Activated CD8-positive, alpha-beta memory T cell treated with anti-CD3 and anti-CD28 coated beads for 24 hours (primary cell): ENCODE measurements around the gene ZFYVE28.
"Not testable (repeated sequence)": the region's sequence is repeated elsewhere in the genome, so short reads cannot be mapped to it uniquely, and the experiment has no call there.

Experiments used
- DNase-seq: peaks from one replicate; pipeline ENCODE4 v3.0.0-alpha.2; 2020

The ZFYVE28 gene

DNA sequence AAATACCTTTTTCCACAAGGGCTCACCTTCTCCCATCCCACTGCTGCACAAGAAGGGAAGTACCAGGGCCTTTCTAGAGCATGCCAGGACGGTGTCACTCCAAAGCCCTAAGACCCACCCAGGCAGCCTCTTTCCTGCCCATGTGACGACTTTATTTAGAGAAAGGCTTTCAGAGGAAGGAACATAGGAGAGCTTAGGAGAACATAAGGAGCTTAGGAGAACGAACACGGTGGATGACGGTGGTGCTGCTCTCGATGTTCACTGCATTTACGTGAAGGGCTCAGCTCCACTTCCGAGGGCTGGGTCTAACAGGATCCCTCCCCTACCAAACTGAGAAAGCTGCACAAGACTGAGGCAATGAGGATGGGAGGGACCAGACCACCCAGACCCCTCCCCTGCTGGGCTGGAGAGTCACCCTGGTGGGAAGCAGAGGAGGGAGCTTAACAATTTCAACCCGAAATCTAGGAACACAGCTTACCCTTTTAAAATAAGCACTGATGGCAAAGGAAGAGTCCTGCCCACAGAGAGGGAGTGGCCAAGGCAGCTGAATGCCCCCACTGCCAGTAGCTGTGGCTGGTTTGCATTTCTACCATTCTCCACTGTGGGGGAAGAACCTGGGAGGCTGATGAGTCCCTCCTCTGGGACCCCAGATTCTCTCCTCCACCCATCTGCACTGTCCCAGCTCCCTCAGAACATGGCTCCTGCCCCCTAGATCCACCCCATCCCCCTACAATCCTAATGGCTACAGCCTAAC is 29.8 kb downstream of the ZFYVE28 start:
- DNase-seq = no peak

DNA sequence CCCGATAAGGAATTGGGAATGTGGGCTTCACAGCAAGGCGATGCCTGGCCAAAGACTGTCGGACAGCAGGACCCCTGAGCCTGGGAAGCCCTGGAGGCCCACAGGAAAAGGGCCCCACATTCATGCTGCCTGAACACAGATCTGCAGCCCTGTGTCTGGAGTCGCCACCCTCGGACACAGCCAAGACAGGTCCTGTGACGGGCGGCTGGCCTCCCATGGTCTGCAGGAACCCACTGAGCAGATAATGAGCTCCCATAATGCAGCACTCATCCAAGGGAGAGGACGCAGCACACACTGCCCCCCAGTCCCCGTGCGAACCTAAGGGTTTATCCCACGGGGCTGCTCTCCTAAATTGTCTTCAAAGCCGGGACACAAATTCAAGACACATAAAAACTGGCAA is 30.6 kb downstream of the ZFYVE28 start:
- no peak for DNase-seq

DNA sequence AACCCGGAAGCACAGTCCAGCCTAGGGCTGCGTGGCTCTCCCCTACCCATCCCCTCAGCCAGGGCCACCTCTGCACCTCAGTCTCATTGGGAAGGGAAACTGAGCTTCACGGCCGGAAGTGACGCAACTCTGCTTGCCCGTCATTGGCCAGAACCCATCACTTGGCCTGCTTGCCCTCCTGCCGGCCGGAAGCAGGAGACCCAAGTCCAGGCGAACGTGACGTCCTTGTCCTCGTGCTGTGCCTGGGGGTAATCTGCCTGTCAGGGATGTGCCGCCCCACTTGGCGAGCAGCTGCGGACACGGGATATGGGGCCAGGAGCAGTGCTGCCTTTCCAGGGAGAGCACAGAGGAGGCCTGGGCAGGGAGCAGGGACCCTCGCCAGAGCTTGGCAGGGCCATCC is 31.2 kb downstream of the ZFYVE28 start:
- DNase-seq = no peak

DNA sequence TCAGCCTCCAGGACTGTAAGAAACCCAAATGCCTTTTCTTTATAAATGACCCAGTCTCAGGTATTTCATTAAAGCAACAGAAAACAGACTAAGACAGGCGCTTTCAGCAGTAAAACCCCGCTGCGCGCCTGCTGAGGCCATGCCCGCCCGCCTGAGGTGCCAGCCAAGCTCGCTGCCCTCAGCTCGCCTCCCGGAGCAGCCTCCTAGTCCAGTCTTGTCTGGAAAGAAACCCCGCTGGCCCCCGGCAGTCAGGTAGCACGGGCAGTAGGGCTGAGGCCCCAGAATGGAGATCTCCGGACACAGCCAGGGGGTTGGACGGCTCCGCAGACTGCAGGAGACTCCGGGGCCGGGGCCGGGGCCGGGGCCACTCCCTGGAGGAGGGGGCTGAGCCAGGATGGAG is 31.7 kb downstream of the ZFYVE28 start:
- DNase-seq = no peak

DNA sequence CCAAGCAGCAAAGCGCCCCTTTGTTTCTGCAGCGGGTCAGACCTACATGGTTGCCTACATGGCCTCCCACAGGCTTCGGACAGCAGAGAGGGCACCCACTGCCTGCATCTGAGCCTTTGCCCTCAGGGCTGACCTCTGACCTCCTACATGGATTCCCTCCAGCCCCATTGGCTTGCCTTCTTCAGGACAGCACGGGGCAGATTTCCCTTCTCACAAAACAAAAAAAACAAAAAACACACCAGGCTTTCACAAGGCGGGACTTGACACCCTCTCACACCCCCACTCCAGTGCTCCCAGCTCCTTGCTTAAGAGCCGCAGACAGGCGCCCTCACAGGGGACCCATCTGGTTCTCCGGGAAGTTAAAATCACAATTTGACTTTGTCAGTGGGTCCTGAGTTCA is 32.9 kb downstream of the ZFYVE28 start:
- DNase-seq = no peak

DNA sequence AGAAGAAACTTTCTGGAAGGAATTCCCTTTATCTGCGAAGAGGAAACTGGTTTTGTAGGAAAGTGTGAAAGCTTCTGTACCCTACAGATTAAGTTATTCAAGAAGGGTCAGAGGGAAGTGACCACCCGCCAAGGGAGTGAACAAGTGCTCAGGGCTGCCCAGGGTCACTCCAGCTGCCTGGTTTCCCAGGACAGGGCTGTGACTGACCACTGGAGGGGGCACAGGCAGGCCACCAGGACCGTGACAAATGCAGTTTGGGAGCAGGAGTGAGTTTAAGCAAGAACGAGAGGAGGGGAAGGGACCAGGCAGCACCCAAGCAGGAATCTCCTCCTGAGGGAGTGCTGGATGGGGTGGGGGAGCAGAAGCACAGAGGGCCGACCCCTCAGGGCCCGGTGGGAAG is 34.2 kb downstream of the ZFYVE28 start:
- DNase-seq = no peak

DNA sequence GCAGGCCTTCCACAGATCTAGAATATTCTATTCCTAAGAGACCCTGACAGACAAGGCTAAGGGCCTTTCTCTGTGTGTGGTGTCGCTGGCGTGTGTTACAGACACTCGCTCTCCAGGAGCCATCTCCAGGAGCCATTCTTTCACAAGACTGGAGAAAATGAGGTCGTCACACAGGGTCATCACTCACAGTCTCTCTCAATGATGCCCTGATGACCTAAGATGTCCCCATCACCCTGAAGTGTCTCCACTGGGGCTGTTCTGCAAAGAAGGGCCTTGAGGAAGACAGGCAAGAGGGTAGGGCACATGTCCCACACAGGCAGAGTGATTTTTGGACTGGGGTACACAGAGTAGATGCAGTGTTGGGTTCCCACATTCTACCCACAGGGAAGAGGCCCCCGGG is 34.7 kb downstream of the ZFYVE28 start:
- no peak for DNase-seq

DNA sequence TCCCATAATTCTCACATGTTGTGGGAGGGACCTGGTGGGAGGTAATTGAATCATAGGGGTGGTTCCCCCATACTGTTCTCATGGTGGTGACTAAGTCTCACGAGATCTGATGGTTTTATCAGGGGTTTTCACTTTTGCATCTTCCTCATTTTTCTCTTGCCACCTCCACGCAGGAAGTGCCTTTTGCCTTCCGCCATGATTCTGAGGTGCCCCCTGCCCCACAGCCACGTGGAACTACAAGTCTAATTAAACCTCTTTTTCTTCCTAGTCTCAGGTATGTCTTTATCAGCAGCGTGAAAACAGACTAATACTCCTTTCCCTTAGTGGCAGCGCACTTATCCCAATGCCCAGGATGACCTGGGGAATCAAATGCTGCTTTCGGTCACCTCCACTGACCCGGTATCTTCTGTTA is 35.2 kb downstream of the ZFYVE28 start:
- not testable (repeated sequence) for DNase-seq

DNA sequence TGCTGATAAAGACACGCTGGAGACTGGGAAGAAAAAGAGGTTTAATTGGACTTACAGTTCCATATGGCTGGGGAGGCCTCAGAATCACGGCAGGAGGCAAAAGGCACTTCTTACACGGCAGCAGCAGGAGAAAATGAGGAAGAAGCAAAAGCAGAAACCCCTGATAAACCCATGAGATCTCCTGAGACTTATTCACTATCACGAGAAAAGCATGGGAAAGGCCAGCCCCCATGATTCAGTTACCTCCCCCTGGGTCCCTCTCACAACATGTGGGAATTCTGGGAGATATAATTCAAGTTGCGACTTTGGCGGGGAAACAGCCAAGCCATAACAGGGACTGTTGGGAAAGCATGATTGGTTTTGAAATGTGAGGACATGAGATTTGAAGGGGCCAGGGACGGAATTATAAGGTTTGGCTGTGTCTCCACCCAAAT is 35.7 kb downstream of the ZFYVE28 start:
- DNase-seq = not testable (repeated sequence)

DNA sequence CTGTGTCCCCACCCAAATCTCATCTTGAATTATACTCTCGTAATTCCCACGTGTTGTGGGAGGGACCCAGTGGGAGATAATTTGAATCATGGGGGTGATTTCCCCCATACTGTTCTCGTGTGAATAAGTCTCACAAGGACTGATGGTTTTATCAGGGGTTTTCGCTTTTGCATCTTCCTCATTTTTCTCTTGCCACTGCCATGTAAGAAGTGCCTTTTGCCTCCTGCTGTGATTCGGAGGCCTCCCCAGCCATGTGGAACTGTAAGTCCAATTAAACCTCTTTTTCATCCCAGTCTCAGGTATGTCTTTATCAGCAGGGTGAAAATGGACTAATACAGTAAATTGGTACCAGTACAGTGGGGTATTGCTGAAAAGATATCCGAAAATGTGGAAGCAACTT is 37.9 kb downstream of the ZFYVE28 start:
- not testable (repeated sequence) for DNase-seq

DNA sequence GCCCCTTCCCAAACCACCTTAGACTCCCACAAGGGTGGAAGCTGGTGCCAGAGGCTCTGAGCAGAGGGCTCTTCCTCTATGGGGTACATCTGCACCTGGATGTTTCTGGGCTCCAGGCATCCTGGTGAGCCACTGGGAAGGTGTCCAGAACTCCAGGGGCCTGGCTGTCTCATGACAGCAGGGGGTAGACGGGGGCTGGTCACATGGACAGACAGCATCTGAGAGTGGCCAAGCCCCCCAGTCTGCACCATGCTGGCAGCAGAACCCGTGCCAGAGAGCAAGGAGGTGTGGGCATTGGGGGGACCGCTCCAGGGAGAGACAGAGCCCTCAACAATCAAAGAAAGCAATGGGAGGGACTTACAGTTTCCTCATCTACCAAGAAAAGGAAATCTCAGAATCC is 39.5 kb downstream of the ZFYVE28 start:
- DNase-seq = no peak

DNA sequence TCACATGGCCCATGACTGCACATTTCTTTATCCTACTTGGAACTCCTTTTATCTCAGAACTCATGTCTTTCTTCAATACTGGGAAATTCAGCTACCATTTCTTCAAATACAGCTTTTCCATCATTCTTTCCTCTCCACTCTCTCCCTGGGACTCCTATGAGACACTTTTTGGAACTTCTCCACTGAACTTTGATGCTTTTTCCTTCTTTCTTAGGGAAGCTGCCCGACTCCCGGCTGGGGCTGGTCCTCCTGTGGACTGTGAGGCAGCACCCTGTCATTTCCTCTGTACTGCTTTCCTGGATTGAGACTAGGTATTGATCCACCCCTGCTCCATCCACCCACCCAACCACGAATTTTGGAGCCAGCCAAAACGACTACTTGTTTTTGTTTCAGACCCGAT is 40.0 kb downstream of the ZFYVE28 start:
- no peak for DNase-seq

DNA sequence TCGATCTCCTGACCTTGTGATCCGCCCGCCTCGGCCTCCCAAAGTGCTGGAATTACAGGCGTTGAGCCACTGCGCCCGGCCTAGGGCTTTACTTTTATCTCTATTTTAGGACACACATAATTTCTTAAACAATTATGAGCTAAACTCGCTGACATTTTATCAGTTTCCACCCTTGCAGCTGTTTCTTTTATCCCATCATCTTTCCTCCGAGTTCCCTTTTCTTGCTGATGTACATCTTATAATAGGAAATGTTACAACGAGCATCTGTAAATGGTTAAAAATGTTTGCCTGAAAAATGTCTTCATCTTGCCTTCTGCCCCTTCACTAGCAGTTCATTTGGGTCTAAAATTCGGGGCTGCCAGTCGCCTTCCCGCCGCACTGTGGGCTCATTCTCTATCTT is 41.2 kb downstream of the ZFYVE28 start:
- no peak for DNase-seq

DNA sequence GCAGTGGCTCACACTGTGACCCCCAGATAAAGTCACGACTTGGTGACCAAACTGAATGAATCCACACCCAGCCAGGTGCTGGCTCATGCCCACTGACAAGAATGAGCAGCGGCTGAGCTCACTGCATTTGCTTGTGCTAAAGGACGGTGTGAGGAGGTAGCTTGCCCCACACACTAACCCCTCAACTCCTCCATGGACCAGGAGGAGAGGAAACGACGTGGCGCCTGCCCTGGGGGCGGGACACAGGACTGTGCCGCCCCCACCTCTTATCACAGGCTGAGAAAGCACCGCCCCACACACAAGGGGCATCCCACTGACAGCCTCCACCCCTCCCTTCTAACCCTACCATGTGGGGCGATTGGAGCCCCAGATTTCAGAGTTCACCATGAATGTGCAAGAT is 43.0 kb downstream of the ZFYVE28 start:
- no peak for DNase-seq

DNA sequence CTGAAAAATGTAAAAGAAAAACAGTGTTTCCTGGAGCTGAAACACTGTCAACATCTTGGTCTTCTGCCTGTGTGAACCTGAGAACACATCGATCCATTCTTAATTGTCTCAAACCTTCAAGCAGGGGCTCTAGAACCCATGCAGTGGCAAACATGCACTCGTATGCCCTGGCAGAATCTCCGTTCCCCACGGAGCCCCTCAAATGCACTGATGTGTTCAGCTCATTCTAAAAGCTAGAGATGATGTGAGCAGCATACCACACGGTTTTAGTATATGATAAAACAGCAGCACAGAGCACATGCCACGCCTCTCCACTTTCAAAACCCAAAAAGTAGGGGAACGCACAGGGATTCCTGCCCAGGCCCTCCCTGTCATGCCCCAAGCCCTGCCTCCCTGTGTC is 44.9 kb downstream of the ZFYVE28 start:
- DNase-seq = no peak

DNA sequence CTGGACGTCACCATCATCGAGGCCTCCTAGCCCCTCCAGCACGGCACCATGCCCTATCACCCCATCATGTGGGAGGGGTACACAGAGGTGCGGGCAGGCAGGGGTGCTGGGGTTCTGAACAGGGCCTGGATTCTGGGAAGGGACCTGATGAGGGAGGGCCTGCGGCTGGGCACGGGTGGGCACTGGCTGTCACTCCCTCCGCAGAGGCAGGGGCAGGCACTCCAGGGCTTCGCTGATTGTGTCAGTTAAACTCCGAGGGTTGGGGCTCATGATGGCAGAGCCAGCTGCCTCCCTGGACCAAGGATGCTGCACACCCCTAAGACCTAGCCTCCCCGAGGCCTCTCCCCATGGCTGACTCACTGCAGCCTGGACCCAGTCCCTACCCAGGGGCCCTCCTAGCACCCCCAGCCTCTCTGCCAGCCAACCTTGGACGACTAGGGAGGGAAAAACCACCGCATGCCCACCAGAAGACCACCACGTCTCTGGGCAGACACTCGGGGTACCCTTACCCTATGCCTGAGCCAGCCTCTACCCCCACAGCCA is 45.9 kb downstream of the ZFYVE28 start:
- DNase-seq = no peak

DNA sequence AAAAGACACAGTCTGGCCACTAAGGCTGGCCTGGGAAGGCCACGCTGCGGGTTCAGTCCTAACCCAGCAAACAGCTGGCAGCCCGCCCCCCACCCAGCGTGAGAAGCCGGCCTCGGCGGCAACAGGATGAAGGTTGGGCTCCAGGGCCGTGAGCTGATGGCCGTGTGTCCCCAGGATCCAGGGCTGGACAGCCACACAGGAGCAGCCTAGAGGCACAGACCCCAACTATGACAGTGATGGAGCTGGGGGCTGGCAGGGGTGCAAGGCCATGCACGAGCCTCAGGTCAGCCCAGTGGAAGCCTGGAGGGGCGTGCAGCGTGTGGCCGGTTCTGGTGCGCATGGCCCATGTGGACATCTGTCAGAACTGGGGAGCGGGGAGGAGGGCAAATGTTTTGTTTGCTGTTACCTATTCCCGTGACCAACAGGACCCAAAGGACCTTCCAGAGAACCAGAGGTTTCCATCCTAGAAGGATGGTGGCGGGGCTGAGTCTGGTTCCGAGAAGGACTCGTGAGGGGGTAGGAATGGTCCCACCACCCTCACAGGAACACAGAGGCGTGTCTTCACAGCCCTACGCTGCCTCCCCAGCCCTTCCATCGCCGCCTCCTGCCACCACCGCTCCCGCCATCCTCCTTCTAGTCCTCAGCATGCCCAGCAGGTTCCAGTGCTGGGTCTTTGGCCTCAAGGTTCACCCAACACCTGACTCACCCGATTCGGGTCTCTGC is 46.5 kb downstream of the ZFYVE28 start:
- DNase-seq = no peak

DNA sequence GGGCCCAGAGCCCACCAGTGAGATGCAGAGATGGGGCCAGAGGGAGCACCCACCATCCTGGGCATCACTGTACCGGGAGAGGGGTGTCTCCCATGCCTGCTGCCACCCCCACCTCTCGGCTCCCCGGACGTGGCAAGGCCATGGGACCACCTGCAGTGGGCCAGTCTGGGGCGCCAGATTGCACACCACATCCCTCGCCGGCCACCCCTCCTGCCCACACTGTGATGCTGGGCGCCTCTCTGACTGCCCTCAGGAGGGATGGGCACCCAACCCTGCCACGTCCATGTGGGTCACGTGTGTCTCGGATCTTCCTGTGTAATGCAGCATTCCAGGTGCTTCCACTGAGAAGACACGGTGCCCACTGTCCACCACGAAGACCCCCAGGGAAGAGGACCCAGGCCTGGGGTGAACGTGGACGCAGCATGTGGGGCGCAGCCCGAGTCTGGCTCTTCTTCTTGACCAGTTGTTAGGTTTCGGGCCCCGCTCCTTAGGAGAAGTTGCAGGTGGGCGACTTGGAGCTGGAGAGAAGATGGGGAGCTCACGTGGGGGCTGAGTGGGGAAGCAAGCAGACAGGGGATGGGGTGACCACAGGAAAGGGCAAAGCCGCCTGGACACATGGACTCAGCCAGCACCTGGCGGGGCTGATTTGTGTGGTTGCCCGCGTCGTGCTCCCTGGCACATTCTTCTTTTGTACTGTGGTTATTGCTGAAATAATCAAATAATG is 47.7 kb downstream of the ZFYVE28 start:
- DNase-seq = no peak

DNA sequence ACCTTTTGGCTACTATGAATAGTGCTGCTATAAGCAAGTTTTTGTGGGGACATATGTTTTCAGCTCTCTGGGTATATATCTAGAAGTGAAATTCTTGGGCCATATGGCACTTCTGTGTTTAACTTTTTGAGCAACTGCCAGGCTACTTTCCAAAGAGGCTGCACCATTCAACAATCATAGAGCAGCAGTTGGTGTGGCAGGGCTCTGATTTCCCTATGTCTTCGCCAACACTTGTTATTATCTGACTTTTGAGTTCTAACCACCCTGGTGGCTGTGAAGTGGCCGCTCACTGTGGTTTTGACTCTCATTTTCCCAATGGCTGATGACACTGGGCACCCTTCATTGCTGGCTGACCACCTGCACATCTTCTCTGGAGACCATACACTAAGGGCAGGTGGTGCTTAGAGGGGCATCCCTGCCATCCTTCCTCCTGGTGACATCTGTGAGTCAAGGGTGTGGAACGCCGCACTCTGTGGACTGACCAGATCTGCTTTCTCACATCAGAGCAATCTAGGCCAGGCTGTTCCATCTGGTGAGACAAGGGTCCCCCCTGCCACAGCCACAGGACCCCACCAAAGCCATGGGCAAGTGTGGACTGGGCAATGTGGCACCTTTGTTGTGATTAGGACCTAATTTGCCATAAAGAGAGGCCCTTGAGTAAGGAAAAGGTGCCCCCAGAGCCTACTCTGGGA is 49.6 kb downstream of the ZFYVE28 start:
- no peak for DNase-seq

DNA sequence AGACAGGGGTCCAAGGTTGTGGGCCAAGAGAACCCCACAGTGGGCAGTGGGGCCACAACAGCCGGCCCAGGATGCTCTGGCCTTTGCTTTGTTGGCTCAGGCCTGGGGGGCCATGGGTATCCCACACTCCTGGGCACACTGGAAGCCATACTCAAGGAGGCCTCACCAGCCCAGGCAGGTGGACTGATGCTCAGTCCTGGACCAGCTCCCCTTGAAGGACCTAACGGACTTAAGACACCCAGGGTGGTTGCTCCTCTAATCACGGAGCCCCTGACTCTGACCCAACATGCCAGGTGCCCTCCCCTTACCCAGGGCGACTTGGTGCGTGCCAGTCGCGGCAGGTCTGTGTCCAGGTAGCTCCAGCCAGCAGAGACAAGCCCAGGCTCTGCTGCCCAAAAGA is 50.8 kb downstream of the ZFYVE28 start:
- DNase-seq = no peak

DNA sequence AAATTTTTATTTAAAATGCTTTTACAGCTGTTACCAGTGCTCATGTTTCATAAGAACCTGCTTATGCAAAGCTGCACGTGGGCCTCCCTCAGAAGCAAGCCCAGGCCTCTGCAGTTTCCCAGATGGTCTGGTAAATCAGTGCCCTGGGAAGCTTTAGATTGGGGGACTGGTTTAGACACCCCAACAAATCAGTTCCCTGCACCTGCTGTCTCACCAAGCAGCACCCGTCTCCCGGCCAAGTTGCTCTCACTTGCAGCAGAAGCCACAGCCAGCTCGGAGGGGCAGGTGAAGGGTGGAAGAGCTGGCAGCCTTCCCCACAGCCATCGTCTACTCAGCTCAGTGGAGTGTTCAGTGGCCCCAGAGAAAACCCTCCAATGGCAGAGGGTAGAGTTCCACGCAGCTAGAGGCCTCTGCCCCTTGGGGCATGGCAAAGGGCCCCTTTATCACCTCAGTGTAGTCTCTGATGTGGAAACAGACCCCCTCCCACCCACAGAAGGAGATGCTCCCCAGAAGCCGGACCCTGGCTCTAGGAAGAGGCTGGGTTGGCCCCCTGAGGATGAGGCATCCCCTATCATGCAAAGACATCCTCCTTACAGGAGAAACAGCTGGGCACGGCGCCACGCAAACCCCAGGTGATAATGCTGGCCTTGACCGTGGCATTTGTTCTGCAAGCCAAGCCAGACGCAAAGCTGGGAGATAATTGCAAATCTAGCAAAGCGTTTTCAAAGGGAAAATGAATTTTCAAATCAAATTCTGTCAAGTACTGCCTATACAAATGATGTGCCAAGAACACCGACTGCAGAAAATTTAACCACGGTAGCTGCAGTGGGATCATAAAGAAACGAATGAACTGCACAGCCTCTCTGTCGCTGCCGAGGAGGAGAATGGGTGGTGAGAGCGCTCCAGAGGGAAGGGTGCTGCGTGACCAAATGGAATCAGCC is 51.9 kb downstream of the ZFYVE28 start:
- no peak for DNase-seq

DNA sequence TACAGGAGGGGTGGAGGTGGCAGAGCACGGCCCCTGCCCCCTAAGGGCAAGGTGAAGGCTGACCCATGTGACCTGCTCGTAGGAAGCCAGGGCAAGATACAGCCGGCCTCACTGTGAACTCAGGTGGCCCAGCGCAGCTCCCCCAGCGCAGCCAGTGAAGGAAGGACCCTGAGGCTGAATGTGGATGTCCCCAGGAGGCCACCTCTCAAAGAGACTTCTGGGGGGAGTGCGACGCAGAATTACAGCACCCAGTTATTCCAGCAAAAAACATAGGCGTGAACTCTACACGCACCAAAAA is 52.6 kb downstream of the ZFYVE28 start:
- DNase-seq = no peak
